Pulmonary artery endothelial cell (primary cell): ENCODE results near the gene AFF3. TPM values are rescaled to one million over a fixed set of nuclear protein-coding genes. Genes with fewer than 3 reads are reported as not detected.
"Not testable (repeated sequence)": the region's sequence is repeated elsewhere in the genome, so short reads cannot be mapped to it uniquely, and the experiment has no call there.

Source experiments
- DNase-seq: peaks from one replicate; pipeline ENCODE4 v3.0.0-alpha.2; 2011; ENCODE audit warnings: low read depth, low spot score
- total RNA-seq: library from RNA; depleted of rRNA; stranded (reverse); fragments of >200 nt; gene quantifications from 2 replicates; pipeline ENCODE4 v1.2.3, GENCODE V29; 2014

Gene AFF3
- total RNA-seq, 1 donor from 2014 or later = not detected

DNA sequence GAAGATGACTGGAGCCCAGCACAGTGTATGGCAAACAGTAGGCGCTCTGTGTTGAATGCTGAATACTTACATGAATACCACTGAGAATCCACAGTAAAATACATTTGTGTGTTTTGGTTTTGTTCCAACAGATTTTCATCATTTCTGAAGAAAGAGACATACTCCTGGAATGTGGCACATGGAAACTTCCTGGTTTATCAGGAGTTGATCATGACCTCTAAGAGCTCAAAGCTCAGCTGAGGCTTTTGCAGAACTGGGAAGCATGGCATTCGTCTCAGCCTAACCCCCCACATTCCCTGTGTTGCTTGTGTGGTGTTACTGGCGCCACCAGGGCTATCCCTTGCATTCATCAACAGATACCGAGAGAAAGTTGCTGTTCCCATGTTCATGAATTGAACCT is 335.6 kb downstream of the AFF3 start:
- DNase-seq = no peak

DNA sequence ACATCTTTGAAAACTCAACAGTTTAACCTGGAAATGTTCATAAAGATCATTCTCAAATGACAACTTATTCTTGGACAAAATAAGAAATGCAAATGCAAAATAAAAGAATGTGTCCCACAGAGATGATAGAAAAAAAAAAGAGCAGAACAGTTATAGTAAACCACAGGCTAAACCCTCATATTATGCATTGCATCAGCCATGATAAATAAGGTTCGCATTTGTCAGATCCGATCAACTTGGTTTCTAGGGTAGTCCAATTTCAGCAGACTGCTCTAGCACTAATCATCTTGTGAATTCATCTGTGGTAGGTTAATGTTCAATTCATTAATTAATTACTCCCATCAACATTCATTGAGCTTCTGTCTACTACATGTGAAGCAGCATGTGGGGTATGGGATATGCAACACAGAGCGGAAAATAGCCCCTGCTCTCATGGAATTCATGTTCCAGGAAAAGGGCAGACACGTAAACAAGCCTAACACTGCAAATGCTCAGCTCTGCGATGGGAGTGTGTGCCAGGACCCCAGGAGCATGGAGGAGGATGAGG is 336.4 kb downstream of the AFF3 start:
- DNase-seq = no peak

DNA sequence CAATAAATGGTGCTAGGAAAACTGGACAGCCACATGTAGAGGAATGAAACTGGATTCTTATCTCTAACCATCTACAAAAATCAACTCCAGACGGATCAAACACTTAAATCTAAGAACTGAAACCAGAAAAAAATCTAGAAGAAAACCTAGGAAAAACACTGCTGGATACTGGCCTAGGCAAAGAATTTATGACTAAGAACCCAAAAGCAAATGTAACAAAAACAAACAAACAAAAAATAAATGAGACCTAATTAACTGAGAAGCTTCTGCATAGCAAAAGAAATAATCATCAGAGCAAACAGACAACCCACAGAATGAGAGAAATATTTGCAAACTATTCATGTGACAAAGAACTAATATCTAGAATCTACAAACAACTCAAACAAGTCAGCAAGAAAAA is 338.5 kb downstream of the AFF3 start:
- DNase-seq = no peak

DNA sequence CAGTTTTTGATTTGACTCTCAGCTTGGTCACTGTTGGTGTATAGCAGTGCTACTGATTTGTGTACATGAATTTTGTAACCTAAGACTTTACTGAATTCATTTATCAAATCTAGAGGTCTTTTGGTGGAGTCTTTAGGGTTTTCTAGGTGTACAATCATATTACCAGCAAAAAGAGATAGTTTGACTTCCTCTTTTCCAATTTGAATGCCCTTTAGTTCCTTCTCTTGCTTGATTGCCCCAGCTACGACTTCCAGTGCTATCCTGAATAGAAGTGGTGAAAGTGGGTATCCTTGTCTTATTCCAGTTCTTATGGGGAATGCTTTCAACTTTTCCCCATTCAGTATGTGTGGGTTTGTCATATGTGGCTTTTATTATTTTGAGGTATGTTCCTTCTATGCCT is 339.7 kb downstream of the AFF3 start:
- DNase-seq = no peak

DNA sequence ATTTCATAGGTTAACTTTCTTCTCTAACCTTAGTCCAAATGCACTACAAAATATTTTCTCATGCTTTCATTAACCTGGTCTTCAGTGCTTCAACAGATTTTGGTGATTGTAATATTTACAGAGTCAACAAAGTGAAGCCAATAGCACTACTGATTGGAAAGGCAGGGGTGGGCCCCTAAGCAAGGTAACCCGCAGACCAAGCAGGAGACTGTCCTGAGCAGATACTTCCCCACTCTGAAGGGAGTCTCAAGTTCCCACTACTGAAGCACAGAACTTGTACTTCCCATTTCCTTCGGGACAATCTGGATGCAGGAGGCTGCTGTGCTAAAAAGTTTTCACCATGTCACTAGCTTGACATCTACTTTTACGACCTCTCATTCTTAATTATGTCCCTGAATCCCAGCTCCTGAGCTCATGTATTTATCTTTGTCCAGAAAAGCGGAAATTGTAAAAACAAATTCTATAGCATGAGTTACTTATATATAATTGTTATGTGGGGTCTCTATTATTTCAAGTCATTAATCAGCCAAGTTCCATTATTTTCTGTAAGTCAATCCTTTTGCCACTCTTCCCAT is 341.0 kb downstream of the AFF3 start:
- DNase-seq = no peak

DNA sequence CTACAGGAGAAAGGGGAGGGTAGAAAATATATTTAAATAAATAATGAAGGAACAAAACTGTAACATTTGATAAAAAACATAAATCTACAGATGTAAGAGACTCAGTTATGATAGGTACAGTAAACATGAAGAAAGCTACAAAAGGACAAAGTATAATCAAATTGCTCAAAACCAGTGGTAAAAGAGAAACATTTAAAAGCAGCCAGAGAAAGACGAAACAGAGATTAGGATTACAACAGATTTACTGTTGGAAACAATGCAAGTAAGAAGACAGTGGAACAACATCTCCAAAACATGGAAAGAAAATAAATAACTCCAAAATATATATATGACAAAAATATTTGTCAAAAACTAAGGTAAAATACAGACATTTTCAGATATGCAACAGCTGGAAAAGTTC is 344.9 kb downstream of the AFF3 start:
- DNase-seq = no peak

DNA sequence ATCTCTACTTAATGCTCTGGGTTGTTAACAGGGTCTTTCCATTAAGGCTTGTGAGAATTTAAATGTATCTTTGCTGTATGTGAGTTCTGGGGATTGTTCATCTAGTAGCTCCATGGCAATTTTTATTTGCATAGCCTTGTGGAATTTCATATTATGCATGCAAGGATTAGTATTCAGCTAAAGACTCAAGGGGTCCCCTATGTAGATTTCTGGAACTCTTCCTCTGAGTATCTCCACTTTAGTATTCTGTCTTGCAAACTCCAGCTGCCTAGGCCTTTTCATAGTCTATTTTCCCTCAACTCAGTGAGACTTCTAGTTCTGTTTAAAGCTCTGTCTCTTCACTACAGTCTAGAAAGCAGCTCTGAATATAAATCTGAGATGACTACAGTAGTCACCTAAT is 348.0 kb downstream of the AFF3 start:
- DNase-seq = no peak

DNA sequence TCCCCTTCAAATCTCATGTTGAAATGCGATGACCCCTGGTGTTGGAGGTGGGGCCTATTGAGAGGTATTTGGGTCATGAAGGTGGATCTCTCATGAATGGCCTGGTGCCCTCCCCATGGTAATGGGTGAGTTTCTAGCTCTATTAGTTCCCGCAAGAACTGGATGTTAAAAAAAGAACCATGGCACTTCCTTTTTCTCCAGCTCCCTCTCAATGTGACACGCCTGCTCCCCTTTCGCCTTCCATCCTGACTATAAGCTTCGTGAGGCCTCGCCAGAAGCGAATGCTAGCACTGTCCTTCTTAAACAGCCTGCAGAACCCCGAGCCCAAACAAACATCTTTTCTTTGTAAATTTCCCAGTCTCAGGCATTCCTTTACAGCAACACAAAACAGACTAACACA is 349.4 kb downstream of the AFF3 start:
- no peak for DNase-seq

DNA sequence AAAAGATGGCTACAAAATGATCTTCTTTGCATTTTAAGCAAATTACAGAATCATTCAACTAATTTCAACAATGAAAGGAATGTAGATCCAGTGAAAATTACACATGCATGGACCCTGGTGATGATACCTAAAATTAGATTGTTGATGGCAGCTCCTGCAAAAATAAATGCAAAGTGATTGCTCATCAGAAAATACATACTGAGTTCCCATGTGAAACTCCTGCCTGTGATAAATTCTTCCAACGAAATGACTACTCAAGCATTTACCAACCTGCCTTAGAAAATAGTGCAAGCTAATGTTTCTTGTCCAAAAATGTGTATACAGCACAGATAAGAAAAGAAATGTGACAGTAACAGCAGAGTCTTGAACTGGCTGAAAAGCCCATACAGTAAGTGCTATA is 352.5 kb downstream of the AFF3 start:
- DNase-seq = no peak

DNA sequence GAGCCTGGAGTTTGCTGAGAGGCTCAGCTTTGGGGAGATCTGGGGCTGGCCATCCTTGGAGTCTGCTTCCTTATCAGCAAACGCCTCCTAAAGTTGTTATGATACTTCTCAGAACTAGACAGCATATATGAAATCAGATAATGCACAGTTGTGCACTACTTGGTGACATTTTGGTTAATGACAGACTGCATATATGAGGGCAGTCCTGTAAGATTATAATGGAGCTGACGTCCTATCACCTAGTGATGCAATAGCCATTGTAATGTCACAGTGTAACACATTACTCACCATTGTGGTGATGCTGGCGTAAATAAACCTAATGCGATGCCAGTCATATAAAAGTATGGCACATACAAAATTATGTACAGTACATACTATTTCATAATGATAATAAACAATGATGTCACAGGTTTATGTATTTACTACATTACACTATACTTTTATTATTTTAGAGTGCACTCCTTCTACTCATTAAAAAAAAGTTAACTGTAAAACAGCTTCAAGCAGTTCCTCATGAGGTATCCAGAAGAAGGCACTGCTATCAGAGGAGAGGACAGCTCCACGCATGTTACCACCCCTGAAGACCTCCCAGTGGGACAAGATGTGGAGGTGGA is 354.5 kb downstream of the AFF3 start:
- DNase-seq = no peak

DNA sequence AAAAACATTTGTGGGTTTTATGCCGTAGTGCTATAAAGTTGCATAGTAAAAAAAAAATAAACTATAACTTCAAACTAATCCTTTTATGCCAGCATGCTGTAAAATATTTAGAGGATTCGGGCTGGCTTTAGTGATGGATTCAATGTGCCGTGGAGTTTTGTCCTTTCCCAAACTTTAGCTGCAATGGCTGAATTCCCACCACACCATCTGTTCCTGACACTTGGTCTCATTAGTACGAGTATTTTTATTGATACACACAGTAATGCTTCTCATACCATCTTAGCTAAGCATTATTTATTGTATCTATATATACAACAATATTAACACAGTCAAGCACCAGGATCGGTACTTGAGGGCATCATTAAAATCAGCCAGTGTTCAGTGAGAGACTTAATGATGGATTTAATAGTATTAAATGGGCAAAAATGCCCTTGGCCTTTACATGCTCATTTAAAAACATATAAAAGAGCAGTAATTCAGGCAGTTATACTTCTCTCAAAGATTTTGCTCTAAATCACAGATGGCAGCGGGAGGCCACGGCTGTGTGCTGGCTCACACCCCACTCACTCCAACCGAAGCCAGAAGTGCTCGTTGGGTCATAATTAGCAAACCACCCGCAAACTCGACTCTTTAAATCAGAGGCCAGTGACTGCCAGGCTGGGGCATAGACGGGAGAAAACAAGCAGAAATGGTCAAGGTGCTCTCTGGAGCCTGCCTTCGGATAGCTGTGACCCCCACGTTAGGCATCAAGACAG is 355.6 kb downstream of the AFF3 start:
- no peak for DNase-seq

DNA sequence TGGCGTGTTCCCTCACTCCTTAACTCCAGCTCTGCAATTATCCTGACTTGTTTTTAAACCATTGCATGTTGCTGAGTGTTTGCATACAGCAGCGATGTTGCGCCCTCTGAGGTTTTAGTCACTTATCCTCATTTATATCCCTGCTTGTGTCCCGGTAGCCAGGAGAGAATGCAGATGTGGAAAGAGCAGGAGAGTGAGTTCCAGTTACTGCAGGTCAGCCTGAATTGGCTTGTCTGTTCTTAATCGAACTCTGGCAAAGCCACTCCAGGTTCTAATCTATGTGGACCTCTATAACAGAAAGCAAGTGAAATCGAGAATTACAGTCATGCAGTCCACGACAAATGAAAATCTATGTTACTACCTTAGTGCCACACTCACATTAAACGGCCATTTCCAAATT is 357.4 kb downstream of the AFF3 start:
- no peak for DNase-seq

DNA sequence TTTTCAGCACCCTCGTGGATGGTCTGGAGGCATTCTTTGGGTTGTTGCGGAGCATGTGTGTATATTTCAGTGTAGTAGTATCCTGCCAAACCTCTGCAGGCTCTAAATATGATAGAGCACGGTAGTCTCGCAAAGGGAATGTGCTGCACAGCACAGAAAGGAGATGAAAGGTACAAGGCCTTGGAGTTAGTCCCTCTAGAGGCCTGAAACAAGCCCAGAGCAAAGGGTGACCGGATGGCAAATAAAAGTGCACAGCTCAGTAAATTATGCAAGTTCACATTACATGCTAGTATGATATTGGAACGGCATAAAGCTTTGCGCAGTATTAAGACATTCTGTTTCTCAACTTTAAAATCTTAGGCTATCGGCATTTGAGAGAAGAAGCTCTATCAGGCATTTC is 358.1 kb downstream of the AFF3 start:
- no peak for DNase-seq

DNA sequence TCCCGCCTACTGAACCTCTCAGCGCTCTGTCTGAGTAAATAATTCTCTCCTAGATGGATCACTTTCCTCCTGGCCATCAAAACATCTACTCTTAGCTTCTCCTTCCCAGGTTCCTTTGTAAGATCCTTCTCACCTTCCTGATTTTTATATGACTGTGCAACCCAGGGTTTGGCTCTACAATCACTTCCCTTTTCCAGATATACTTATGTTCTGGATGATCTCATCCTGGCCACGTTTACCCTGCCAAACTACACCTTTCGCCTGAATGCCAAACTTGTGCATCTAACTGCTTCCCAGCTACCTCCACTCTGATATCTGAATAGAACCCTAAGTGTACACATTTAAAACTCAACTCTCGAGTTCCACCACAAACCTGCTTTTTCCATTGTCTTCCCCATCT is 362.1 kb downstream of the AFF3 start:
- no peak for DNase-seq

DNA sequence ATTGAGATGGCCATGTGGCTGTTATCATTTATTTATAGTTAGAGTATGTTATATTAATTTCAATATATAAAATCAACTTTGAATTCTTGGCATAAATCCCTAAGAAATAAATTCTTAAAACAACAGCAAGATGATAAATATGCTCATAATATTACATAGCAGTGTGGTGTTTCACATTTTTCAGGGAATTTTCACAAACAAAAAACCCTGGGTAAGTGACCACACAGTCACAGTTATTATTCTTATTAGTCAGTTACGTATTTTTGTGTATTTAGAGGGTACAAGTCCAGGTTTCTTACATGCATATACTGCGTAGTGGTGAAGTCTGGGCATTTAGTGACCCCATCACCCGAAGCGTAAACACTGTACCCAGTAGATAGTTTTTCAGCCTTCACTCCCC is 363.1 kb downstream of the AFF3 start:
- DNase-seq = no peak

DNA sequence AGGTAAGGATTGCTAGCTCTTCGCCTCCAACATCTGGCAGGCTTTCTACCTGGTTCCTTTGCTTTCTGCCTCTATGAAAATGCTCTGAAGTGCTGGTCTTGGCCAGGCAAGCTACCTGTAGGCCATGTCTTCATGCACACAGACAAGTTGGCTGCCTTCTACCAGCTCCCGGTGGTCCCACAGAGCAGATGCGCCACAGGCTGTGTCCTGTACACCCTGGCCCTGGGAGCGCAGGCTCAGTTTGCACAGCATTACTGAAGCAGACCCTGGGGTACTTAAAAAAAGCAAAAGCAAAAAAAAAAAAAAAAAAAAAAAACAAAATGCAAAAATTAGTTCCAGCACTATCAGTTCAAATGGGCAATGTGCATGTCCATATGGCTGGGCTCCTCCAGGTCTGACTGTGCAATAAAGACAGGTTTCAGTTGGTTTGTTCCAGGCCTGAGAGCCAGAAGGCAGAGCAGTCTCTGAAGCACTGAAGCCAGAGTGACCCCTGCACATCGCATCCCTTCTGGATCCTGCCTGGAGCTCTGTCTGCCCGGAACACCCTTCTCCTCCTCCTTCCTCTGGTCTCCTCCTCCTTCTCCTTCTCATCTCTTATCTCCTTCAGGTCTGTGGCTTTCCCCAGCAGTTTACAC is 364.6 kb downstream of the AFF3 start:
- no peak for DNase-seq

DNA sequence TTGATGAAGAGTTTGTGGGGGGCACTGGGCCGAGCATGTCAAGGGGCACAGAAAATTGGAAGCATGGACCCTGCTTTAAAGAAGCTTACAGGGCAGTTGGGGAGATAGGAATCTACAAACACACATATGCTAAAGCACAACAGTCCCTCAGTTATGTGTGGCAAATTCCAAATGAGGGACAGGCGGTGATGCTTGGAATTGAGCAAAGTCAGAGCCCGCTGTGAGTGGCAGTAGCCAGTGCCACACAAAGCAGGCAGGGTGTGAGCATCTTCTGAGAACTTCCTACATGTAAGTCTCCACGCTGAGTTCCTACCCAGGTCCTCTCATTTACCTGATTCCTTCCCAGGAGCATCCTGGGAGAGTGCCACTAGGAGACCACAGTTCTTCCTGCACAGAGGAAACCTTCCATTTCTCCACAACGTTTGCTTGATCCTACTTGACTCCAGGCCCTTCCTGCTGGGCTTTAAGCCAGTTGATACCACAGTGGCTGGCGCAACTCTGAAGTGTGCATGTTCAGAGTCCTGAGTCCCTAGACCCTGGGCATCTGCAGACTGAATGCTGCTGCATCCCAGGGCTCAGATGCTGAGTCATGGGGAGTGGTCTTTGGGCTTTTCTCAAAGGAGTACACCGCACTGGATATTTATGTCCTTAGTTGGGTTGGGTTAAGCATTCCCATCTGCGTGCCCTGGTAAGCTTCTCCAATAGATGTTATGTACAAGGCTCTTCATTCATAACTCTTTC is 365.3 kb downstream of the AFF3 start:
- no peak for DNase-seq

DNA sequence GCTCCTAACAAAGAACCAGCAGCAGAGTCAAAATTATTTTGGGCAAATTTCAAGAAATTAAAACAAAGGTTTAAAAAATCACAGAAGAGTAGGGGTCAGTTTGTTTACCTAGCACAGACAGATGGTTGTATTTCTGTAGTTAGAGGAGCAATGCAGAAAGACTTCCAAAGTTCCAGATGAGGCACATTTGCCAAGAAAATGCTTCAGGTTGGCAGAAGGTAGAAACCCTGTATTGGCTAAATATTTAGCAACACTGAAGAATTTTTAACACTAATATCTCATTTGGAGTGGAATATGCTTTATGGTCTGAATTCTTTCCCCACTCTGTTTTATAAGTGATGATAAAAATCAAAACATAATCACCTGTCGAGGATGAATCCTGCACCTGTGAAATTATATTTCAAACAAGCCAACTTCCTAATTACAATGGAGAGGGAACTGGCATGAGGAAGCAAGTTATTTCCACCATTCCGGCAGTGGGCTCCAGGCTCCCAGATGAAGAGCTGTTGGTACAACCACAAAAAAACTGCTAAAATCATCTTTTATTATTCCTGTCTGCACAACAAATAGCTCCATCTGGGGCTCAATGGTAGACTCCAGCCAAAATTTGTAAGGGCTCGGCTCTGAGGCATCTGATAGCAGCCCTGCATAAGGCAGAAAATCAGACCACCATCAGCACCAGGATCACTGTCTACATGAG is 366.0 kb downstream of the AFF3 start:
- no peak for DNase-seq

DNA sequence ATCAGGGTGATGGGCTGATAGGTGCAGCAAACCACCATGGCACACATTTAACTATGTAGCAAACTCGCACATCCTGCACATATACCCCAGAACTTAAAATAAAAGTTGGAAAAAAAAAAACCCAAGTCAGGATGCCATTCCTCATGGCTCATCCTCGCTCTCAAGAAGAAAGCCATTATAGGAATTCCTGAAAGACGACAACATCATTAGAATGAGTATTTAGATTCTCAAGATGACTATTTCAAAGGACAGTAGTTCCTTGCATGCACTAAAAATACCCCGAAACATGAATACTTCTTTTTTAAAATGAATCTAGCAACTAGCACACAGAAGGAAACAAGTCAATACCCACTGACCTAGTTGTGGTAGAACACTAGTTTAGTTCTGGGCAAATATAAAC is 366.8 kb downstream of the AFF3 start:
- no peak for DNase-seq

DNA sequence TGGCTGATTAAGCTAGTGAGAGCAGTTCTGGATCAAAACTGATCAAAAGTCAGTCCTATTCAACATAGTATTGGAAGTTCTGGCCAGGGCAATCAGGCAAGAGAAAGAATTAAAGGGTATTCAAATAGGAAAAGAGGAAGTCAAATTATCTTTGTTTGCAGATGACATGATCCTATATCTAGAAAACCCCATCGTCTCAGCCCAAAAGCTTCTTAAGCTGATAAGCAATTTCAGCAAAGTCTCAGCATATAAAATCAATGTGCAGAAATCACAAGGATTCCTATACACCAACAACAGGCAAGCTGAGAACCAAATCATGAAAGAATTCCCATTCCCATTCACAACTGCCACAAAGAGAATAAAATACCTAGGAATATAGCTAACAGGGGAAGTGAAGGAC is 368.7 kb downstream of the AFF3 start:
- not testable (repeated sequence) for DNase-seq
